ENCODE results near the gene NXT2. TPM values are rescaled to one million over a fixed set of nuclear protein-coding genes. Genes with fewer than 3 reads are reported as not detected.

Gene NXT2
- total RNA-seq, 1 donor from 2014 or later, result 1.2 TPM

Other genes with a start within 250 kb of the NXT2 start
- gene GUCY2F, start 54.8 kb upstream of the NXT2 start, total RNA-seq, result not detected
- 0.38 TPM for gene KCNE5, start 88.3 kb downstream of the NXT2 start, total RNA-seq
- gene ACSL4, start 196.4 kb downstream of the NXT2 start, total RNA-seq, result 49.4 TPM